Measurements from ENCODE around the gene ITSN1. TPM values are rescaled to one million over a fixed set of nuclear protein-coding genes. Genes with fewer than 3 reads are reported as not detected.

ITSN1 gene
- total and polyA plus RNA-seq, 2 of the 13 experiments (the other 11 are each of a cell fraction or from before 2014, with no cell fraction given), result 26.1 to 33.8 TPM

GRCh38 chr21:33677450-33677849 is 35.1 kb downstream of the ITSN1 start:
- peaks cover 15% of the 10 kb centered on the region for H3K79me2 ChIP-seq (ENCODE audit: insufficient read depth, low read length)
- no peak overlapping the region for H3K4me2 ChIP-seq (ENCODE audit: low read depth, low read length)
- ChIA-PET CTCF (ENCODE audit: low intra/inter-chr PET ratio, low total read pairs) (no interaction called here), POLR2A (no interaction called here)
- no peaks in the 10 kb centered on the region for H3K9me3 ChIP-seq (ENCODE audit: low read length)
- H3K4me1 ChIP-seq (ENCODE audit: insufficient read depth, low read length), result peaks cover 9% of the 10 kb centered on the region
- TF ChIP-seq RFXAP (CRISPR knock-in tag; IDR thresholded peaks at IDR 0.05; ENCODE audit: borderline replicate concordance) (no peak), SRF (IDR thresholded peaks at IDR 0.05; ENCODE audit: low read depth, low read length) (no peak), ZNF713 (CRISPR knock-in tag; IDR thresholded peaks at IDR 0.05) (no peak), ZNF619 (CRISPR knock-in tag; IDR thresholded peaks at IDR 0.05) (no peak), NFAT5 (CRISPR knock-in tag; IDR thresholded peaks at IDR 0.05) (no peak), ETV6 (CRISPR knock-in tag; conservative IDR thresholded peaks at IDR 0.05) (no peak)
- no peak overlapping the region for H3K4me3 ChIP-seq (replicated peaks in 1 of 3; ENCODE audit: insufficient read depth in 1 of 3, low read depth in 2 of 3, low read length in 3 of 3)
- no peaks in the 10 kb centered on the region for H3K36me3 ChIP-seq (replicated peaks in 1 of 2; ENCODE audit: control insufficient read depth in 1 of 2, insufficient read depth in 2 of 2, low read length in 2 of 2)
- WGBS (ENCODE audit: low lambda C conversion rate), result 98% methylated on average over 9 of the region's 9 CpGs
- intact Hi-C loops (cut with micrococcal nuclease; ENCODE audit: unreplicated experiment) (no loop called here), in situ Hi-C loops (cut with HindIII; ENCODE audit: extremely low pct_ligation_motif_present, low pct_unique_long_range_greater_than_20kb) (no loop called here)
- H4K20me1 ChIP-seq (ENCODE audit: insufficient read depth, low read length), result no peaks in the 10 kb centered on the region
- no peak overlapping the region for H3K27ac ChIP-seq (ENCODE audit: extremely low read length, insufficient read depth, low read length)
- H2AFZ ChIP-seq (ENCODE audit: low read length), result no peak overlapping the region
- DNase-seq (ENCODE audit: low spot score) (no peak), ATAC-seq (no peak), FAIRE-seq (no peak)
- no TSS peak for BruUV-seq (replicated peaks)
- no peaks in the 10 kb centered on the region for H3K27me3 ChIP-seq (ENCODE audit: control insufficient read depth in 1 of 2, insufficient read depth in 2 of 2, low read length in 2 of 2)
- no peak overlapping the region for H3K9ac ChIP-seq (ENCODE audit: insufficient read depth, low read depth, low read length)
